Stimulated activated CD4-positive, alpha-beta T cell treated with anti-CD3 and anti-CD28 coated beads, Interleukin-15, amount 100 ng/mL, for 48 hours (primary cell): ENCODE measurements around the gene PARP8.
"Not testable (repeated sequence)": the region's sequence is repeated elsewhere in the genome, so short reads cannot be mapped to it uniquely, and the experiment has no call there.

ENCODE experiments used
- DNase-seq, 2 donors: peaks; one replicate each; pipeline ENCODE4 v3.0.0-alpha.2; 2020; ENCODE audit warnings: low read depth in 2 of 2

PARP8 gene, protein sequence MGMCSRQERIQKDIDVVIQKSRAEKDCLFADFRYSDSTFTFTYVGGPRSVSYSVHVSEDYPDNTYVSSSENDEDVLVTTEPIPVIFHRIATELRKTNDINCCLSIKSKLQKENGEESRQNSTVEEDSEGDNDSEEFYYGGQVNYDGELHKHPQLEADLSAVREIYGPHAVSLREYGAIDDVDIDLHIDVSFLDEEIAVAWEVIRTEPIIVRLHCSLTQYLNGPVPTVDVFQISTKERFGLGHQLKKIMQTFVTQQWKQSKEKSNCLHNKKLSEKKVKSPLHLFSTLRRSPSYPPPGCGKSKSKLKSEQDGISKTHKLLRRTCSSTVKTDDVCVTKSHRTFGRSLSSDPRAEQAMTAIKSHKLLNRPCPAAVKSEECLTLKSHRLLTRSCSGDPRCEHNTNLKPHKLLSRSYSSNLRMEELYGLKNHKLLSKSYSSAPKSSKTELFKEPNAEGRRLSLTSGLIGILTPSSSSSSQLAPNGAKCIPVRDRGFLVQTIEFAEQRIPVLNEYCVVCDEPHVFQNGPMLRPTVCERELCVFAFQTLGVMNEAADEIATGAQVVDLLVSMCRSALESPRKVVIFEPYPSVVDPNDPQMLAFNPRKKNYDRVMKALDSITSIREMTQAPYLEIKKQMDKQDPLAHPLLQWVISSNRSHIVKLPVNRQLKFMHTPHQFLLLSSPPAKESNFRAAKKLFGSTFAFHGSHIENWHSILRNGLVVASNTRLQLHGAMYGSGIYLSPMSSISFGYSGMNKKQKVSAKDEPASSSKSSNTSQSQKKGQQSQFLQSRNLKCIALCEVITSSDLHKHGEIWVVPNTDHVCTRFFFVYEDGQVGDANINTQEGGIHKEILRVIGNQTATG

DNA sequence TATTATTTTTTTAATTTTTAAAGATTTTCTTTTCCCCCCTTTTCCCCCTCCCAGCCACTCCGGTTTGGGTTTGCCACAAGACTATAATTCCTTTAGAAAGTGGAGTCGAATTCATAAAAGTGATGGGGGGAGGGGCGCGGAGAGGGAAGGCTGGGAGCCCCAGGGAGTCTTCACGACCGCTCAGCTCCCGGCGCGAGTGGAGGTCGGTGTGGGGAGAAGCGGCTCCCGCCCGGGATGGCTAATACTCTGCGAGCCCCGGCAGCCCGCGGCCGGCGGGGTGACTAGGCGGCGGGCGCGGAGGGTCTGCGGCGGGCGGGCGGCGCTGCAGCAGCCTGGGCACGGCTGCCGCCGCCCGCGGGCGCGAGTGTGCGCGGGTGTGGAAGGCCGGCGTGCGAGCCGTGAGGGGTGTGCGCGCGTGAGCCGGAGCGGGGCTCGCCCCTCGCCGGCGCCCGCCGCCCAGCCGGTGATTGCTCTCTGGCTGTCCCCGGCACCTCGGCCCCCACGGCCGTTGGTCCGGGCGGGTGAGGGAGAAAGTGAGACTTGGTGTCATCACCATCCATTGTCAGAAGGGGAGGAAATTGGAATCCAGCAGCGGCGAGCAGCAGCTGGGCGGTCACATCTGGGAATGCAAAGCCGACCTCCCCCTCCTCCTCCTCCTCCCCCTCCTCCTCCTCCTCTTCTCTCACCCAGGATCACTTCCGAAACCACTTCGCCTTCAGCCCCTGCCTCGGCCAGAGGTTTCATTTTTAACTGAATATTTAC is at the start of gene PARP8:
PARP8 (plus strand) TSS at position 377 of the 762 bp plus-strand sequence. CDS start 459 bp downstream, outside the sequence.
- DNase-seq: peak in 1 of 2 donors; percentile 15

DNA sequence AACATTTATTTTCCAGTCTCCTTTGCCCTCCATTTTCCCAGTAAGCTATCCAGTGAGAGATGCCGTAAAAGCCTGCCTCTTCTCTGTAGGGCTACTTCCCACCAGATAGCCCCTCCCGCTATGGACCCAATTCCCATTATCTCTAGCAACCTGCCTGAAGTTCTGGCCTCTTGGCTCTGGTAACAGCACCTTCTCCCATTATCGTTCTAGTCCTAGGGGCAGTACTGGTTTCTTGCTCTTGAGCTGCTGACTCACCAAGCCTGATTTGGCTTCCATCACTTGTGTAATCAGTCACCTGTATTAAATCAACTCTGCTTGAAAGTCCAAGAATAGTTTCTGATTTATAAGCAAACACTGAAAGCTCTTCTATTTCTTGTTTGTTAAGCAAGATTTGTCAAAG is 42.8 kb upstream of the PARP8 start:
- no peak for DNase-seq

GRCh38 chr5:50634866-50635265 is 31.6 kb upstream of the PARP8 start:
- not testable (repeated sequence) for DNase-seq

GRCh38 chr5:50637576-50637975 is 28.9 kb upstream of the PARP8 start:
- not testable (repeated sequence) for DNase-seq

DNA sequence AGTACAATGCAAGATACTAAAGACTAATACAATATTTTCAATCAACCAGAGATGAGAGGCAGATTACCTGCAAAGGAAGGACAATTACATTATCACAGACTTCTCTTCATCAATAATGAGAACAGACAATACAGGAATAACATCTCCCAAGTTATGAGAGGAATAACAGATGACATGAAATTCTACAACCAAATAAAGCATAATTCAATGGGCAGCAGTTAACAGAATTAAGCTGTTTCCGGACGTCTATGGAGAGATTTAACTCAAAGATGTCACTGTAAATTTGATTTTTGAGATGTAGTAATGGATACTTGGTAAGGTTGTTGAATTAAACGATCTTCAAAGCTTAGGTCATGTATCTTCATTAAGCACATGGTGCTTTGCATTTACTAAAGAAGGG is 19.8 kb upstream of the PARP8 start:
- DNase-seq: no peak

GRCh38 chr5:50647726-50648125 is 18.7 kb upstream of the PARP8 start:
- DNase-seq: no peak

DNA sequence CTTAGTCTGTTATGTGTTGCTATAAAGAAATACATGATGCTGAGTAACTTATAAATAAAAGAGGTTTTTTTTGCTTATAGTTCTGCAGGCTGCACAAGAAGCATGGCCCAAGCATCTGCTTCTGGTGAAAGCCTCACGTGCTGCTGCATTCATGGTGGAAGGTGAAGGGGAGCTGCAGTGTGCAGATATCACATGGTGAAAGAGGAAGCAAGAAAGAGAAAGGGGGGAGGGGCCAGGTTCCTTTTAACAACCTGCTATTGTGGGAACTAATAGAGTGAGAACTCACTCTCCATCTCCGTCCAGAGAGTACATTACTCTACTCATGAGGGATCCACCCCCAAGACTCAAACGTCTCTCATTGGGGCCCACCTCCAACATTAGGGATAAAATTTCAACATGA is 12.5 kb upstream of the PARP8 start:
- no peak for DNase-seq

DNA sequence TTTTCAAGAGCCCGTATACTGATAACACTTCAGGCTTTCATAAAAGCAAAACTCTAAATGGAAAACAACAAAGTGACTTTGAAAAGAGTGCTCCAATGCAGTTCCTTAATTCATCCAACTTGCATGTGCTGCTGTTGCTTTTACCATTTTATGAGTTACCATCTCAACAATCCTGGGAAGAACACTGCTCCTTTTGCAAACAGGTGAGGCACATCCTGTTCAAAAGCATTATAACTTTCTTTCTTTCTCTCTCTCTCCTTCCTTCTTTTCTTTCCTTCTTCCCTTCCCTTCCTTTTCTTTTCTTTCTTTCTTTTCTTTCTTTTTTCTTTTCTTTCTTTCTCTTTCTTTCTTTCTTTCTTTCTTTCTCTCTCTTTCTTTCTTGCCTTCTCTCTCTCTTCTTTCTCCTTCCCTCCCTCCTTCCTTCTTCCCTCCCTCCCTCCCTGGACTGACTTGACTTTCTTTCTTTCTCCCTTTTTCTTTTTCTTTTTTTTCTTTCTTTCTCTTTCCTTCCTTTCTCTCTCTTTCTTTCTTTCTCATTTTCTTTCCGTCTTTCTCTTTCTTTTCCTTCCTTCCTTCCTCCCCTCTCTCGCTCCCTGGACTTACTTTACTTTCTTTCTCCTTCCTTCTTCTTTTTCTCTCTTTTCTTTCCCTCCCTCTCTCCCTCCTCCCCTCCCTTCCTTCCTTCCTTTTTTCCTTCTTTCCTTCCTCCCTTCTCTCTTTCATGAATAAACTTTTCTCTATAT is 11.2 kb upstream of the PARP8 start:
- no peak for DNase-seq

- no peak for DNase-seq
Measured at GRCh38 chr5:50655810-50656205, 10.6 kb upstream of the PARP8 start.

DNA sequence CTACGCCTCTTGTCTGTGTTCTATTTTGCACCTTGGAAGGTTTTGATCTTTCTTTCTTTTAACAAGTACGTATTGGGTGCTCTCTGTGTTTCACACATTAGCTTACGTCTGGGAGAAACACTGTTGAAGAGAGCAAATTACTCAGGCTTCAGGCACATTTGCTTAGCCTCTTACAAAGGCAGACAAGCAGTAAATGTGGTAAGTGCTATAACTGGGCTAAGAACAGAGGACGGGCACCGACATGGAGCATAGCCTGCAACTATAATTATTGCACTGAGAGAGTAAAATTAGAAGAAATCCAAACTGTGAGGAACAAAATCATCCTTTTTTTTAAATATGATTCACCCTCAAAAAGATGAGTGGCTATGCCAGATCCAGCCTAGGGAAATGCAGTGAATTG is 9.4 kb upstream of the PARP8 start:
- no peak for DNase-seq

DNA sequence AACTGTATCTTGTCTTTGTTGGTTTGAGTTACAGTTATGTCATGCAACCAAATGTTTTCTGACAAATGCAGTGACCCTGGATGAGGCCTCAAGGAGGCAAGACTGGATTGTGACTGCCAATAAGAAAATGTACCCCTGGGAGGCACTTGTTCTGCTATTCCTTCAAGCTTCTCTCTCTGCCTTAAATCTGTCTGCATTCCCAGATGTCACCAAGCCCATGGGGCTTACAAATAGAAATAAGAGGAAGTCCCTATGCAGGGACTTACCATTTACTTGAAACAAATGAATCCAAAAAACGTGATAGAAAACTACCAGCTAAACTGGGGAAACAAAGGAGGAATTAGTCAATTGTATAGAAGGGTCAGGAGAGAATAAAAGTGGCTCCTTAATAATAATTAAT is 8.2 kb upstream of the PARP8 start:
- DNase-seq: no peak

GRCh38 chr5:50663636-50664035 is 2.8 kb upstream of the PARP8 start:
- DNase-seq: no peak

DNA sequence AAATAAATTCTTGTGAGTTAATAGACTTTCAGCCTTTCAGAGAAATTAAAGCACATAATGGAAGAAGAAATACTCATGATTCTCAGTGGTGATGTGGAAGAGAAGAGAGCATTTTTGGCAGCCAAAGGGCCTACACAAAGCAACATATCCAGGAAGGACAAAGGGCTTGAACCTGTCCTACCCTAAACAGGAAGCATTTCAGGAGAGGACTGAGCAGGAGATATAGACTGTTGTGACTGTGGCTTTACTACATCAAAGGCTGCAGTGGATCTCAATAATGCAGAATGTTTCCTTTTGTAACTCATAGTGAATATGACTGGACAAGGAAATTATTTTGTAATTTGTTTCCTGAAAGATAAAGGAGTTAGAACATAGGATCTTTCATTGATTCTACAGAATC is 1.3 kb upstream of the PARP8 start:
- no peak for DNase-seq

DNA sequence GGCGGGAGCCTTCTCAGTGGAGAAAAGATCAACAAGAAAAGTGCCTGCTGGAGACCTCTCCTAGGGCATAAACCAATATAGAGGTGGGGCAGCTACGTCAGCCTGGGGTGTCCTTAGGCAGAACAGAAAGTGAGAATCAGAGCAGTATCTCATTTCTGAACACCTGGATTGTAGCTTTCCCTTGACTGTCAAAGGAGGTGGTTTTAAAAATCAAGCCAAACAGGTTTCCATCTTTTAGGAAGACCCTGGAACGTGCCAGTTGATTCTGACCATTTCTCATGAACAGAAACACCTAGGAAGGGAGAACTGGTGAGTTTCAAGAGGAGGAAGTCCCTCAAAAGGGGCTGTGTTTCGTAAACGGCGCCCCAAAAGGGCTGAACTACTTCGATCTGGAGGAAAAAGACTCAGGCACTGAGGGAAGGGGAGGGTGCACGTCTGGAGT is 655 bp upstream of the PARP8 start:
- DNase-seq: peak in 1 of 2 donors; percentile 10

DNA sequence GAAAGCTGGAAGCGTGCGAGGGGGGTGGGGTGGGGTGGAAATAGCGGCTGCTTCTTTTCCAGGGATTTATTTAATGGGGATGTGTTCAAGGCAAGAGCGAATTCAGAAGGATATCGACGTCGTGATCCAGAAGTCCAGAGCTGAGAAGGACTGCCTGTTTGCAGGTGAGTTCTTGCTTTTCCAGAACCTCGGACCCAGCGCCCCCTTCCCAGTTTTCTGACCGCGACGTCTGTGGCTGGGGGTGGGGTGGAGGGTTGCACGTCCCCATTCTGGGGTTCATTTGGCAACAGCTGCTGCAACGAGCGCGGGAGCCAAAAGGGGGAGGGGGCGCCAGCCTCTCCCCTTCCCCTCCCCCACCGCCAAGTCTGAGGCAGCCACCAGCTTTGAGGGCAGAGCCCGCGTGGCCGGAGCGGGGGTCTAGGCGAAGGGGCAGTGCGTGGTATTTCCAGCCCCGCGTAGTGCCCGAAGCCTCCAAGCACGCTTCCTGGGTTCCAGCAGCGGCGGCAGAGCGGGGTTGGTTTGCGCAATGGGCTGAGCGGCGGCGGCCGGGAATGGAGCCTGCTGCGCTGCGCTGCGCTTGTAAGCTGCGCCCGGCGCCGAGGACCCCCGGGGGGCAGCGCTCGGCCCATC is 701 bp downstream of the PARP8 start:
- no peak for DNase-seq

- peak; percentile 68 to 75 for DNase-seq
Measured at GRCh38 chr5:50667653-50668595, 1.5 kb downstream of the PARP8 start.

DNA sequence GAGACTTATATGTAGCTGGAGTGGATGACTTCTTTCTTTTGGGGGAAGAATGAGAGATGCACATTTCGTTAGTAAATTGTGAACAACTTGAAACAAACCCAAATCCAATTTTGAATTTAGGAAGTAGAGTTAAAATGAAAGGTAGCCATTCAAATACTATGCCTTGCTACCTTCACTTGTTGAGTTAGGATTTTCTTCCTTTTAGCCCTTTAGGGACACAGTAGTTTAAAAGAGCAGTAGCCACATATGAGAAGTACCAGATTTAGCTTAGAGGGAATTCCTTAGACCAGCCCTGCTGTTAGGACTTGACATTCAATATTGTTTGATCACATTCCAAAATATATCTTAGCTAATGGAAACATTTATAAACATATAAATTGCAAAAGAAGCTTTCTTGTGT is 2.2 kb downstream of the PARP8 start:
- not testable (repeated sequence) for DNase-seq

GRCh38 chr5:50672663-50673062 is 6.2 kb downstream of the PARP8 start:
- no peak for DNase-seq

- DNase-seq: not testable (repeated sequence)
Measured at GRCh38 chr5:50673444-50673843, 7.0 kb downstream of the PARP8 start.

DNA sequence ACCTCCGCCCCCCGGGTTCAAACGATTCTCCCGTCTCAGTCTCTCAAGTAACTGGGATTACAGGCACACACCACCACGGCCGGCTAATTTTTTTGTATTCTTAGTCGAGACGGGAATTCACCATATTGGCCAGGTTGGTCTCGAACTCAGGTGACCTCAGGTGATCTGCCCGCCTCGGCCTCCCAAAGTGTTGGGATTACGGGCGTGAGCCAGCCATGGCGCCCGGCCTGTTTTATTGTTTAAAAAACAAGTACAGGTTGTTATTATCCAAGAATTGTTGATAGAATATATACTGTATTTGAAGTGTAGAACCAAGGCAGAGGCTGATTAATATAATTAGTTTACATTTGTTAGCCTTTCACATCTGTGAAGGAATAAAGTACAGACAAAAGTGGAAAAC is 8.9 kb downstream of the PARP8 start:
- DNase-seq: no peak
